ENCODE measurements around the gene SRPK2.

SRPK2 gene

DNA sequence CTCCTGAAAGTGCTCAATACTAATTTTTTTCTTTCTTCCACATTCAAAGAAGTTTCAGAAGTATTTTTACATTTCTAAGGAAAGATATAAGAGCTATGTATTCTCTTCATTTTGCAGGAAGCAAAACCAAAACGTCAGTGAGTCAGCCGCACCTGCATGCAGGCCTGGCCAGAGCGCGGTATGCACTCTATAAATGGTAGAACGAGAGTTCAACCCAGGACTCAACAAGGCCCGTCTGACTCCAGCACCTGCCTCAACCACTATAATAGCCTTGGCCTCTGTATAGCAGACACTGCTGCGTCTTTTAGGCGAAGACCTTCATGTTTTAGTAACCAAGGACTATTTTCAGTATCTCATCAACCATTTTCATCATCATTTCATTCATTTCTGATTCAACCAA is 261.5 kb downstream of the SRPK2 start:
- H3K4me2 ChIP-seq (ENCODE audit: low read depth, low read length, poor library complexity, severe bottlenecking): no peak overlapping the region

DNA sequence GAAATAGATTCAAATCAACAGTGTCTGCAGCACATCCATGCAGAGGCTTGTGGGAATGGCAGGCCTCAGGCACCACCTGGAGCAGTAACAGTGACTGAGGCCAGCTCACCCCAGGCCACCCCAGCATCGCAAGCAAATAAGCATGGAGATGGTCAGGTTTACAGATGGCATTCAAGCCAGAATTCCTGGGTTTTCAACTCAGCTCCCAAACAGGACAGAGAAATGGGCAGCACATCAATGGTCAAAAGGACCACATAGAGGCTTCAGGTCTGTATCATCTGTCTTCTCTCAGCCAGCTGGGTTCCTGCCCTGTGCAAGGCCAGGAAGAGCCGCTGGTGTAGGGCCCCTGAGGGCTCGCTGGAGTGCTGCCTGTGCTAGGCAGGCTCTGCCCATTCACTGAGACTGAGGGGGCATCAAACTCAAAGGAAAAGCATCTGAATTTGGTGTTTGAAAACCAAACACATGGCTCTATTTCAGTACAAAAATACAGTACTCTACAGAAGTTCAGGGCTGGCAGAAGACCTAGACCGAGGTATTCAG is 262.2 kb downstream of the SRPK2 start:
- Histone ChIP-seq H3F3A (ENCODE audit: low read depth) (no peaks in the 10 kb centered on the region), H3K4me2 (ENCODE audit: low read depth, low read length, poor library complexity, severe bottlenecking) (no peak overlapping the region), H2AFZ (ENCODE audit: low read length) (no peak overlapping the region), H3K4me3 (ENCODE audit: low read length, poor library complexity, severe bottlenecking) (no peak overlapping the region), H3K27me3 (ENCODE audit: insufficient read depth, low read length, poor library complexity, severe bottlenecking) (no peaks in the 10 kb centered on the region), H3K4me1 (ENCODE audit: insufficient read depth, low read length, poor library complexity, severe bottlenecking) (peaks cover 8% of the 10 kb centered on the region), H3K79me2 (ENCODE audit: insufficient read depth, low read length) (no peaks in the 10 kb centered on the region; the same call in 1 of the 2 replicates), H3K9me2 (replicated peaks; ENCODE audit: low read depth, low read length) (no peaks in the 10 kb centered on the region), H3K9ac (ENCODE audit: low read depth, low read length, poor library complexity, severe bottlenecking) (no peak overlapping the region), H3K36me3 (ENCODE audit: insufficient read depth, low read length) (peaks cover 75% of the 10 kb centered on the region; the same call in 1 of the 2 replicates), H4K20me1 (ENCODE audit: insufficient read depth, low read length, poor library complexity, severe bottlenecking) (no peaks in the 10 kb centered on the region), H3K9me3 (ENCODE audit: insufficient read depth, low read depth, low read length) (no peaks in the 10 kb centered on the region)
- TF ChIP-seq EZH2phosphoT487 (IDR thresholded peaks at IDR 0.05; ENCODE audit: borderline replicate concordance): no peak
- TF ChIP-seq, protein P1, sequence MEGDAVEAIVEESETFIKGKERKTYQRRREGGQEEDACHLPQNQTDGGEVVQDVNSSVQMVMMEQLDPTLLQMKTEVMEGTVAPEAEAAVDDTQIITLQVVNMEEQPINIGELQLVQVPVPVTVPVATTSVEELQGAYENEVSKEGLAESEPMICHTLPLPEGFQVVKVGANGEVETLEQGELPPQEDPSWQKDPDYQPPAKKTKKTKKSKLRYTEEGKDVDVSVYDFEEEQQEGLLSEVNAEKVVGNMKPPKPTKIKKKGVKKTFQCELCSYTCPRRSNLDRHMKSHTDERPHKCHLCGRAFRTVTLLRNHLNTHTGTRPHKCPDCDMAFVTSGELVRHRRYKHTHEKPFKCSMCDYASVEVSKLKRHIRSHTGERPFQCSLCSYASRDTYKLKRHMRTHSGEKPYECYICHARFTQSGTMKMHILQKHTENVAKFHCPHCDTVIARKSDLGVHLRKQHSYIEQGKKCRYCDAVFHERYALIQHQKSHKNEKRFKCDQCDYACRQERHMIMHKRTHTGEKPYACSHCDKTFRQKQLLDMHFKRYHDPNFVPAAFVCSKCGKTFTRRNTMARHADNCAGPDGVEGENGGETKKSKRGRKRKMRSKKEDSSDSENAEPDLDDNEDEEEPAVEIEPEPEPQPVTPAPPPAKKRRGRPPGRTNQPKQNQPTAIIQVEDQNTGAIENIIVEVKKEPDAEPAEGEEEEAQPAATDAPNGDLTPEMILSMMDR (conservative IDR thresholded peaks at IDR 0.05; ENCODE audit: low read length): no peak

More for the DNA sequence above, 261.5 kb downstream of the SRPK2 start:
- no peaks in the 10 kb centered on the region for H3K27me3 ChIP-seq (ENCODE audit: insufficient read depth, low read length, poor library complexity, severe bottlenecking)
- H3K79me2 ChIP-seq (ENCODE audit: insufficient read depth, low read length): no peaks in the 10 kb centered on the region; the same call in 1 of the 2 replicates
- no peaks in the 10 kb centered on the region for H3K9me2 ChIP-seq (replicated peaks; ENCODE audit: low read depth, low read length)
- H3F3A ChIP-seq (ENCODE audit: low read depth): no peaks in the 10 kb centered on the region
- peaks cover 77% of the 10 kb centered on the region; the same call in 1 of the 2 replicates for H3K36me3 ChIP-seq (ENCODE audit: insufficient read depth, low read length)
- H3K9me3 ChIP-seq (ENCODE audit: insufficient read depth, low read depth, low read length): no peaks in the 10 kb centered on the region
- peaks cover 6% of the 10 kb centered on the region for H3K4me1 ChIP-seq (ENCODE audit: insufficient read depth, low read length, poor library complexity, severe bottlenecking)
- no peak for TF ChIP-seq EZH2phosphoT487 (IDR thresholded peaks at IDR 0.05; ENCODE audit: borderline replicate concordance)
- TF ChIP-seq, protein P1 (conservative IDR thresholded peaks at IDR 0.05; ENCODE audit: low read length): no peak
- no peak overlapping the region for H3K4me3 ChIP-seq (ENCODE audit: low read length, poor library complexity, severe bottlenecking)
- no peaks in the 10 kb centered on the region for H4K20me1 ChIP-seq (ENCODE audit: insufficient read depth, low read length, poor library complexity, severe bottlenecking)
- H2AFZ ChIP-seq (ENCODE audit: low read length): no peak overlapping the region
- no peak overlapping the region for H3K9ac ChIP-seq (ENCODE audit: low read depth, low read length, poor library complexity, severe bottlenecking)

DNA sequence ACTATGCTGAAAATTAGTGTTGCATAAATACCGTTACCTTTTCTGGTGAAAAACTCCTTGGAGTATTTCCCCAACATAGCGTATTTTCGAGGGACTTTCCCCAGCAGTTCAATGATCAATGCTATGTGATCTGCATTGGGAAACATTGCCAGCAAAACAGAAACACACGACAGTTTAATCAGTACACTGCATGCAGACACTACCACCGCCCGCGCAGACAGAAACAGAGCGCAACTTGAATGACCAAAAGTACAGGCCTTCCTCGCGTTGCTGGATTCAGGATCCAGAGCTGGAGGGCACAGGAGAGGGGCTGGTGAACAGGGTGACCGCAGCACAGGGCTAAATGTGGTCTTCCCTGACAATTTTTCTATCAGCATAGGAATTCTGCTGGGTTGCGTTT is 263.0 kb downstream of the SRPK2 start:
- Histone ChIP-seq H3K4me2 (ENCODE audit: low read depth, low read length, poor library complexity, severe bottlenecking) (no peak overlapping the region), H3K4me1 (ENCODE audit: insufficient read depth, low read length, poor library complexity, severe bottlenecking) (peaks cover 5% of the 10 kb centered on the region), H3K79me2 (ENCODE audit: insufficient read depth, low read length) (no peaks in the 10 kb centered on the region; the same call in 1 of the 2 replicates), H3K27me3 (ENCODE audit: insufficient read depth, low read length, poor library complexity, severe bottlenecking) (no peaks in the 10 kb centered on the region), H3K9me3 (ENCODE audit: insufficient read depth, low read depth, low read length) (no peaks in the 10 kb centered on the region), H4K20me1 (ENCODE audit: insufficient read depth, low read length, poor library complexity, severe bottlenecking) (no peaks in the 10 kb centered on the region), H3K9ac (ENCODE audit: low read depth, low read length, poor library complexity, severe bottlenecking) (no peak overlapping the region), H2AFZ (ENCODE audit: low read length) (no peak overlapping the region), H3F3A (ENCODE audit: low read depth) (no peaks in the 10 kb centered on the region), H3K4me3 (ENCODE audit: low read length, poor library complexity, severe bottlenecking) (no peak overlapping the region), H3K36me3 (ENCODE audit: insufficient read depth, low read length) (peaks cover 75% of the 10 kb centered on the region; the same call in 1 of the 2 replicates), H3K9me2 (replicated peaks; ENCODE audit: low read depth, low read length) (no peaks in the 10 kb centered on the region)
- TF ChIP-seq, protein P1 (conservative IDR thresholded peaks at IDR 0.05; ENCODE audit: low read length): no peak
- no peak for TF ChIP-seq EZH2phosphoT487 (IDR thresholded peaks at IDR 0.05; ENCODE audit: borderline replicate concordance)

Measured in Loucy (cell line).